Skin of body (tissue), 2 donors: ENCODE measurements around the gene MRGPRD. TPM values are rescaled to one million over a fixed set of nuclear protein-coding genes. Genes with fewer than 3 reads are reported as not detected.
A peak's percentile ranks its signal among the peaks of the same experiment; 100 is the strongest.

Source experiments
- DNase-seq: peaks from one replicate; lab custom pipeline; 2025; lab: John Stamatoyannopoulos, UW
- total RNA-seq: library from RNA; depleted of rRNA; stranded (reverse); fragments of >200 nt; gene quantifications from one replicate; pipeline ENCODE4 v1.2.3, GENCODE V29; 2014

The MRGPRD gene, protein sequence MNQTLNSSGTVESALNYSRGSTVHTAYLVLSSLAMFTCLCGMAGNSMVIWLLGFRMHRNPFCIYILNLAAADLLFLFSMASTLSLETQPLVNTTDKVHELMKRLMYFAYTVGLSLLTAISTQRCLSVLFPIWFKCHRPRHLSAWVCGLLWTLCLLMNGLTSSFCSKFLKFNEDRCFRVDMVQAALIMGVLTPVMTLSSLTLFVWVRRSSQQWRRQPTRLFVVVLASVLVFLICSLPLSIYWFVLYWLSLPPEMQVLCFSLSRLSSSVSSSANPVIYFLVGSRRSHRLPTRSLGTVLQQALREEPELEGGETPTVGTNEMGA
- total RNA-seq: not detected

GRCh38 chr11:68980776-68981065, at the start of gene MRGPRD:
TSS of gene MRGPRD (minus strand) at chr11:68980986. CDS start at chr11:68980986, 0 bp downstream.
- DNase-seq: no peak

- DNase-seq: no peak
Observed at GRCh38 chr11:69030301-69030700, 49.5 kb upstream of the MRGPRD start.

GRCh38 chr11:69027704-69028372, 47.1 kb upstream of the MRGPRD start:
- no peak for DNase-seq

DNA sequence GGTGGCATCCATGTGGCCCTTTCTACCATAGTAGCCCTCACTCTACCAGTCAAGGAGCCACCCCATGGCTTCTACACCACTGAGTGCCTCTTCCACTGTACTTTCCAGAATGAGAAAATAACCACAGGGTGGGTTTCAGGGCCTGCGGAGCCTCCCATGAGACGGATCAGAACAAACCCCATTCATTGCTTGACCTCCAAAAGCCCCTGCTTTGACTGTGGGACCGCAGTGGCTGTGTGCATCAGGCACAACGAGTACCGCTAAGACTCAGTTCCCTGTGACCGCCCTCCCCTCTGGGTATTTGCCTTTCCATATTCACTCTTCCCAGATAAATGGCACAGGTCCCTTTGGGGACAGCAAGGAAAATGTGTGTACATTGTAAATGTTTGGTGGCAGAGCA, 43.7 kb upstream of the MRGPRD start:
- DNase-seq: no peak

DNA sequence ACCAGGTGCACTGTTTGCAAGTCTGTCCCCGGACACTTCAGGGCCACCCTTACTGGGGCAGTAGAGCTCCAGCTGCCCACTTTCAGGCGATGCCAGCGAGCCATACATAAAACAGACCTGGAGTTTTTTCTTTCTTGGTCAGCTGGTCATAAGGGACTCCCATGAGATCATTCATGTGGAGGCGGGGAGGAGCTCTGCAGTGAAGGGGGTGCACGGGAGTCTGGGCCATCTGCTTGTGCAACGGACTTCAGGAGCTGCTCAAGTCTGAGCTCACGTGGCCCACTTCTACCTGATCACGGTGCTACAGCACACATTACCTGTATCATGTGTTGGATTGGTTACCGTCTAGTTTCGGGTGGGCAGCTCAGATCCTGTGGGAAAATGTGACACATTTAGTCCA, 41.5 kb upstream of the MRGPRD start:
- DNase-seq: no peak

DNA sequence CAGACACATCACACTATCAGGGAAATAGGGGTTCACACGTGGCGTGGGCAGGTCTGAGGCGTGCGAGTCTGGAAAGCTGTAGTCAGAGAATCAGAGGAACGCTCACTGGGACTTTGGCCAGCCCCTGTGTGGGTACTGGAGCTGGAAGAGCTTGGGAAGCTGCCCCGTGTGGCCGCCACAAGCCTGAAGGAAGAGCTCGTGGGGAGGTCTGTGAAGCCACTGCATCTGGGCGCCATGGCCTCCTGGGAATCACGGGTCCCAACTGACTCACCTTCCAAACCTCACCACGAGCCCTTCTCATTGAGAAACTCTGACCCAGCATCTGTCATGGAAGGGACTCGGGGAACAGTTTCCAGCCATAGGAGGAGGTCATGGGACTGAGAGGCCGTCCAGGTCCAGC, 38.1 kb upstream of the MRGPRD start:
- DNase-seq: no peak

GRCh38 chr11:69017951-69018350, 37.2 kb upstream of the MRGPRD start:
- DNase-seq: no peak

DNA sequence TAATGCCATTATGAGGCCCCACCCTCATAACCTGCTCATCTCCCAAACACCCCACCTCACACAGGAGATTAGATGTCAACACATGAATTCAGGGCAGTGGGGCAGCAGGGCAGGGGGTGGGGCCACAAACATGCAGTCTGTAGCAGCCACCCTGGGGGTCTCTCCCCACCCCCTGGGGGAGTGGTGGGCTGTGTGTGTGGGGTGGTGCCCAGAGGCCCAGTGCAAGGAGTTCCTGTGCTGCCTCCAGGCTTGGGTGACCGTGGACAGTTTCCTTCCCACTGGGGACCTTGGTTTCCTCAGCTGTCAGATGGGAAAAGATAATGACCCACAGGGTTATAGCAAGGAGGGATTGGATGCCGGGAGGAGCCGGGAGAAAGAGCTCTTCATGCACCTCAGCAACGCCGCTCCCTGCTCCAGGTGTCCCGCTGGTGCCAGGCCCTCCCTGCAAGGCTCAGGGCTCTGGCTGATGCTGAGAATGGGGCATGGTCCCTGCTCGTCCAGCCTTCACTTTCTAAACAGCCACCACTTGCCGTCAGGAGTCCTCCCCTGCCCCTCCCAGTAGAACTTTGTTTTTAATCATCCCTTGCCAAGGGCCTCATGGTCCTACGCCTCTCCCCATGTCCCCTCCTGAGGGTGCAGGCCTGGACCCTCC, 34.2 kb upstream of the MRGPRD start:
- DNase-seq: no peak

- DNase-seq: no peak
Observed at GRCh38 chr11:69014084-69014851, 33.5 kb upstream of the MRGPRD start.

DNA sequence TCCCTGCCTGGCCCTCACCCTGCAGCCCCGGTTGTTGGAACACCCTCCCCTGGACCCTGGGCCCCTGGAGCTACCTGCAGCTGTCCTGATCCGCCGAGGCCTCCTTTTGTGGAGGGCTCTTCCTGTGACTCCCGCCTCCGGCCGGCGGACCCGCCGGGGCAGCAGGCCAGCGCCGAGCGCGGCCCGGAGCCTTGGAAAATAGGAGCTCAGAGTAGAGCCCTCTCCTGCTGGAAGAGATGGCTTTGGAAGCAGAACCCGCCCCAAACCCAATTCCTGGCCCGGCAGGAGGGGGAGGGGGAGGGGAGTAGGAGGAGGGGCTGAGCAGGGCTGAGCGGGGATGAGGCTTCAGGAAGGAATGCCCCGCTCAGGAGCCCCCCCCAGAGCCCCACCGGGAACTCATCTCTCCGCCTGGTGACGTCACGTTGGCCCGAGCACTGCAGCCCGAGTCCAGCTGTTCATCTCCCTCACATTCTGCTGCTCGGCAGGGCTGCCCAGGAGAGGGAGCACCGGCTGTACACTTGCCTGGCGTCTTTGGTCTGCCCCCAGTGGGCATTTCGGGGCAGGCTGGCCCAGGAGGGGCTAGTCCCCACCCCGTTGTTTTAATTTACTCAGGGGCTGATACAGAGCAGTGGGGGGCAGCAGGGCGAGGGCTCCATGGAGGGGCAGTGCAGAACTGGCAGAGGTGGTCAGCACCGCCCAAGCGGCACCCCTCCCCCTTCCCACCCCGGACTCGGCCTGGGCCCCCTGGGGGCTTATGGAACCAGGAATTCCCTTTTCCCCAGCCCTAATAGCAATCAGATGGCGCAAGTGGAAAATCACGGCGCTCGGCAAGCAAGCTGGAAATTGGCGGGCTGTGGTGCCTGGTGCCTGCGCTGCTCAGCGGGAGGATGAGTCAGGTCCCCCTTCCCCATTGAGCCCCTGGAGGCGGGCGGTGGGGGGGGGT, 32.5 kb upstream of the MRGPRD start, which contains the start of gene MRGPRF:
TSS of gene MRGPRF (minus strand) at position 238 of the 943 bp plus-strand sequence. CDS start 3,345 bp downstream, outside the sequence.
- peak; percentile 84 for DNase-seq

DNA sequence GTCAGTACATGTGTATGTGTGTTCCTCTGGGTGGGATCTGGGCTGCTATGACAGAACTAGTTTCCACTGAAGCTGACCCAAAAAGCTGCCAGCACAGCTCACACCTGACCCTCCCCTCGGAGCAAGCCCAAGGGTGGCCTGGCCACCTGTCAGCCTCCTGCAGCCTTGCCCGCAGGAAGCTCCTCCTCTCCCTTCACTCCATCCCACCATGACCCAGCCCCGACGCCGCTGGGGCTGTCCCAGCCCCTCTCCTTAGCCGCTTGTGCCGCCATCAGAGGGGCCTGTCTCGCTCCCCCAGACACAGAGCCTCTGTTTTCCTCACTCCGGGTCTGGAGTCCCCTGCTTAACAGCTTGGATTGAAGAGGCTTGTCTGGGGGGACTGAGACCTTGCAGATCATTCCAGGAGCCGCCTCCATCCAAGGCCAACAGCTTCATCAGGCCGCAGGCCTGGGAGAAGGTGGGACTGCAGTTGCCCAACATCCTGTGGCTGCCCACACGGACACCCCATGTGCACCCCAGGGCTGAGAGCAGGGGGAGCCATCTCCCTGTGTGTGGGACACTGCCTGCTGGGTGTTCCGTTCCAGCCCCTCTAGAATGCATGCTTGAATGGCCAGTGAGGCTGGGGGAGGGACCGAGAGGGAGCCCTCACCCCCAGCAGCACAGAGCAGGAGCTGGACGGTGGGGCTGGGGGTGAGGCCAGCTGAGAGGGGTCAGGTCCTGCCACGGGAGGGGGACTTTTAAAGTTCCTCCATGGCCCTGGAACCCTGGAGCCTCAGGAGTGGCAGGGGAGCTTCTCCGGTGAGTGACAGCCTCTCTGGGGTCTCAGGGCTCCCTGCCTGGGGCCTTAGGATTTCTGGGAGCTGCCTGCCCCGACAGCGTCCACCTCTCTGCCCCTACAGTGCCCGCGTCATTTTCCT, 31.6 kb upstream of the MRGPRD start:
- peak; percentile 68 for DNase-seq

GRCh38 chr11:69011624-69012091, 30.9 kb upstream of the MRGPRD start:
- no peak for DNase-seq

DNA sequence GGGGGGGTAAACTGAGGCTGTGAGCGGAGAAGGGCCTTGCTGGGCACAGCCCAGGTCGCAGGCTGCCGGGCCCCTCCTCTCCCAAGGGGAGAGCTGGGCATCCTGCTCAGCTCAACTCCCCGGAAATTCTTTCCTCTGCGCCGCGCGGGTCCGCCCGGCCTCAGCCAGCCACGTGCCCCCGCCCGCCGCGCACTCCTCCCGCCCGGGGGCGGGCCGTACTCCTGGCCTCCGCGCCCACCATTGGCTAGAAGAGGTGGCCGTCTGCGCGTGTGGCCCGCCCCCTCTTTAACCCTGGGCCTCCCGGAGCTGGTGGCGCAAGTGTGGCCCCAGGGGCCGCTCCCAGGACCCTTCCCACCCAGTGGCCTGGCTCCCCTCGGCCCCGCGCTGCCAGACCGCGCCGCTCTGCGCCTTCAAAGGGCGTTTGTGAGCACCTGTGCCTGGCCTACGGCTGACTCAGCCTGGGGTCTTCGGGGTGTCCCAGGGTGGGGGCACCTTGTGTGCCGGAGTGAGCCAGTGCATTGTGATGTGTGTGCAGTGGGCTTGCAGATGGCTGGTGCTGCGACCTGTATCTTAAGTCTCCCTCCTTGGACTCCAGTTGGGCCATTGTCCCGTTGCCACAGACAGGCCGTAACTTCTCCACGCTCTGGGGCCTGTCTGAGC, 30.3 kb upstream of the MRGPRD start:
- DNase-seq: peak; percentile 25

DNA sequence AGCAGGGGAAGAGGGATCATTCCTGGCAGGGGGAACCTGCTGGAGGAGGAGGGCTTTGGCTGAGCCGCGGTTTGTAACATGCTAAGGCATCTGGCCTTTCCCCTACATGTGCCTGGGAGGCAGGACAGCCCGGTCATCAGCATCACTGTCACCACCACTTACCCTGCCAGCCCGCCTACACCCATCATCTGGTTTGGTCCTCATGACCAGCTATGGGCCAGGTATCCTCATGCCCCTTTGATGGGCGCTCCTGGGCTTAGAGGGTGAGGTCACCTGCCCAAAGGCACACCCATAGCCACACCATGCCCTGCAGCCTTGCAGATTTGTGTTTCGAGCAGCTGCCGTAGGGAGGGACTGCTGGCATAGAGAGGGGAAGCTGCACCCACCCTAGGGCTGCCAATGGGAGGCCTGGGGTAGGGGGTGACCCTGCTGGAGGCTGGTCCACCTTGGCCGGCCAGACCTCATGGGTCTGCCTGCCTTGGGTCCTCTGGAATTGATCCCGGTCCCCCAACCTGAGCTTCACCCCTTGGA, 29.6 kb upstream of the MRGPRD start:
- DNase-seq: no peak

DNA sequence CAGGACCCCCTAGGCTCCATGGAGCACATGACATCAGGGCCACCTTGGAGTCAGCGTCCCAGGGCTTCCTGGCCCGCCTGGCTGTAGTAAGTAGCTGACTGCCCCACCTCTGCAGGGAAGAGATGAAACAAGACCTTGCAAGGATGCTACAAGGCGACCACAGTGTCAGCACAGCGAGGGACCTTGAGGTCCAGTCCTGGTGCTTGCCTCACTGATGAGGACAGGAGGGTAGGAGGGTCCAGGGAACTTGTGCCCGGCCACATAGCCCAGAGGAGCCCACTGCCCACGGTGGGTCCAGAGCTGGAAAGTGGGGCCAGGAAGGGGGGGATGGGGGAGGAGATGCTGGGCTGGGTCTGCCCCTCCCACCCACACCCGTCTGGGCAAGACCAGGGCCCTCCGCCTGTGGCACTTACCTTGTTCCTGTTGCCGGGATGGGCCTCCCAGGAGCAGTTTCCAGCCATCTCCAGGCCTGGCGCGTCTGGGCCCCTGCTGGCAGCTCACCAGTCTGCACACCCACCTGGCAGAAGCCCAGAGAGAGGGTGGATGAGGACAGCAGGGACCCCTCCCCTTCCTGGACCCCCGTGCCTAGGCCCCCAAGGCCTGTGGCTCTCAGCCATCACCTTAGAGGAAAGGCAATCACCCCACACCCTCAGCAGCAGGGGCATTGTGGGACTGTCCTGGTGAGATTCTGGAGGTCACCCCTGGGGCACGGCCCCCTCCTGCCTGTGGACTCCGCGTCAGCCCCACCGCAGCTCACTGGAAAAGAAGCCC, 28.8 kb upstream of the MRGPRD start:
- DNase-seq: no peak

- DNase-seq: peak; percentile 74
Observed at GRCh38 chr11:69008737-69009440, 28.1 kb upstream of the MRGPRD start.

GRCh38 chr11:69007975-69008381, 27.2 kb upstream of the MRGPRD start:
- DNase-seq: no peak
